ENCODE data around the gene HMOX2.
A peak's percentile ranks its signal among the peaks of the same experiment; 100 is the strongest.

- TF ChIP-seq CTCF (IDR thresholded peaks at IDR 0.05) (peak in 1 of 6 experiments; percentile 5), POLR2AphosphoS5 (IDR thresholded peaks at IDR 0.05) (no peak), EP300 (IDR thresholded peaks at IDR 0.05) (no peak), POLR2A (IDR thresholded peaks at IDR 0.05) (no peak)
Measured at GRCh38 chr16:4529085-4530060, 53.2 kb downstream of the HMOX2 start.

Data from upper lobe of left lung (tissue), 4 donors.